Calu3 (cell line): ENCODE measurements around the gene BUB1B. TPM values are rescaled to one million over a fixed set of nuclear protein-coding genes. Genes with fewer than 3 reads are reported as not detected.

Source experiments
- BruUV-seq: library from RNA; stranded (reverse); fragments of 400-500 nt; replicated peaks from 2 replicates; lab custom pipeline; 2021; lab: Mats Ljungman, UMichigan
- CTCF ChIA-PET: fragments of 300-600 bp; sonication (Branson Sonifier 250); formaldehyde crosslinking; loops from one replicate; lab custom pipeline; 2022; ENCODE audit warnings: antibody characterized with exemption; lab: Charles Lee
- DNase-seq: peaks from one replicate; pipeline ENCODE4 v3.0.0; 2022
- H3K27ac Mint-ChIP-seq: one replicate; pipeline ENCODE4 v1.8.0; 2022; ENCODE audit warnings: mixed read lengths; ENCODE audit not compliant: unreplicated experiment
- H3K27me3 Mint-ChIP-seq: one replicate; pipeline ENCODE4 v1.8.0; 2022; ENCODE audit warnings: mixed read lengths; ENCODE audit not compliant: unreplicated experiment
- H3K36me3 Mint-ChIP-seq: one replicate; pipeline ENCODE4 v1.8.0; 2022; ENCODE audit warnings: mild to moderate bottlenecking, moderate library complexity, mixed read lengths; ENCODE audit not compliant: insufficient read depth, unreplicated experiment
- H3K4me1 Mint-ChIP-seq: one replicate; pipeline ENCODE4 v1.8.0; 2022; ENCODE audit warnings: mild to moderate bottlenecking, low read depth, mixed read lengths; ENCODE audit not compliant: unreplicated experiment
- H3K4me3 Mint-ChIP-seq: one replicate; pipeline ENCODE4 v1.8.0; 2022; ENCODE audit warnings: mild to moderate bottlenecking, low read depth, moderate library complexity, mixed read lengths; ENCODE audit not compliant: unreplicated experiment
- H3K9me3 Mint-ChIP-seq: one replicate; pipeline ENCODE4 v1.8.0; 2022; ENCODE audit warnings: low read depth, mixed read lengths; ENCODE audit not compliant: unreplicated experiment
- intact Hi-C: fragments of 100-400 bp; cut with micrococcal nuclease; formaldehyde crosslinking; loops from one replicate; pipeline ENCODE4 v1.10.0; 2022; ENCODE audit not compliant: unreplicated experiment
- total RNA-seq: library from RNA; stranded (reverse); gene quantifications from 2 replicates; pipeline ENCODE4 v1.2.3, GENCODE V29; 2022
- TF ChIP-seq, protein P1 (sequence below): fragments of 200-600 bp; IDR thresholded peaks from one replicate; pipeline ENCODE4 v1.8.0; 2022; ENCODE audit warnings: antibody characterized with exemption; ENCODE audit not compliant: unreplicated experiment

Gene BUB1B
- total RNA-seq, 1 experiment from 2014 or later = 41.8 TPM

- intact Hi-C loops = no loop called here
- CTCF ChIA-PET = no interaction called here
- no peak overlapping the region for H3K4me3 Mint-ChIP-seq
- TF ChIP-seq, protein P1, sequence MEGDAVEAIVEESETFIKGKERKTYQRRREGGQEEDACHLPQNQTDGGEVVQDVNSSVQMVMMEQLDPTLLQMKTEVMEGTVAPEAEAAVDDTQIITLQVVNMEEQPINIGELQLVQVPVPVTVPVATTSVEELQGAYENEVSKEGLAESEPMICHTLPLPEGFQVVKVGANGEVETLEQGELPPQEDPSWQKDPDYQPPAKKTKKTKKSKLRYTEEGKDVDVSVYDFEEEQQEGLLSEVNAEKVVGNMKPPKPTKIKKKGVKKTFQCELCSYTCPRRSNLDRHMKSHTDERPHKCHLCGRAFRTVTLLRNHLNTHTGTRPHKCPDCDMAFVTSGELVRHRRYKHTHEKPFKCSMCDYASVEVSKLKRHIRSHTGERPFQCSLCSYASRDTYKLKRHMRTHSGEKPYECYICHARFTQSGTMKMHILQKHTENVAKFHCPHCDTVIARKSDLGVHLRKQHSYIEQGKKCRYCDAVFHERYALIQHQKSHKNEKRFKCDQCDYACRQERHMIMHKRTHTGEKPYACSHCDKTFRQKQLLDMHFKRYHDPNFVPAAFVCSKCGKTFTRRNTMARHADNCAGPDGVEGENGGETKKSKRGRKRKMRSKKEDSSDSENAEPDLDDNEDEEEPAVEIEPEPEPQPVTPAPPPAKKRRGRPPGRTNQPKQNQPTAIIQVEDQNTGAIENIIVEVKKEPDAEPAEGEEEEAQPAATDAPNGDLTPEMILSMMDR = no peak
- no peaks in the 10 kb centered on the region for H3K27me3 Mint-ChIP-seq
- no peaks in the 10 kb centered on the region for H3K36me3 Mint-ChIP-seq
- no peak for DNase-seq
- no peaks in the 10 kb centered on the region for H3K4me1 Mint-ChIP-seq
- no TSS peak for BruUV-seq
- no peaks in the 10 kb centered on the region for H3K9me3 Mint-ChIP-seq
- no peak overlapping the region for H3K27ac Mint-ChIP-seq
These were observed 69.1 kb downstream of the BUB1B start for GRCh38 chr15:40229956-40230355.

DNA sequence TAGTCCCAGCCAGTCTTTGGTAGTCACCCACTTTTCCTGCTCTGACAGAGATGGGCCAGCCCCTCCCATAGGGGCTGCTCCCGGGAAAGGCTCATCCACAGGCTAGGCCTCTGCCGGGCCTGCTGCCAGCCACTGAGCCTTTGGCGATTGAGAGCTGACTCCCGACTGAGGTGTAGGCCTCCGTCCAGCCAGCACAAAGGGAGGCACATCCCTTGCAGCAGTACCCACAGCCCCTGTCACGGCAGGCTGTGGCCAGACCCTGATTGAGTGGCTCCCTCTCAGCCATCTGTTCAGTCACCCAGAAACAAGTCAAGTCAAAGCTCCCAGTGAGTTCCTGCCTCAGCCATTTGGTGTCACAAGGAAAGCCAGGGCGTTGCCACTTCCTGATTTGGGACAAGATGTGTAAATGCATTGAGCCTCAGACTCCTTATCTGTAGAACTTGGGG, 71.8 kb downstream of the BUB1B start:
- Mint-ChIP-seq H3K4me1 (no peaks in the 10 kb centered on the region), H3K4me3 (no peak overlapping the region), H3K36me3 (no peaks in the 10 kb centered on the region), H3K27ac (no peak overlapping the region), H3K9me3 (no peaks in the 10 kb centered on the region), H3K27me3 (no peaks in the 10 kb centered on the region)
- DNase-seq = no peak
- no TSS peak for BruUV-seq
- intact Hi-C loops = no loop called here
- TF ChIP-seq, protein P1 = no peak
- CTCF ChIA-PET = no interaction called here

DNA sequence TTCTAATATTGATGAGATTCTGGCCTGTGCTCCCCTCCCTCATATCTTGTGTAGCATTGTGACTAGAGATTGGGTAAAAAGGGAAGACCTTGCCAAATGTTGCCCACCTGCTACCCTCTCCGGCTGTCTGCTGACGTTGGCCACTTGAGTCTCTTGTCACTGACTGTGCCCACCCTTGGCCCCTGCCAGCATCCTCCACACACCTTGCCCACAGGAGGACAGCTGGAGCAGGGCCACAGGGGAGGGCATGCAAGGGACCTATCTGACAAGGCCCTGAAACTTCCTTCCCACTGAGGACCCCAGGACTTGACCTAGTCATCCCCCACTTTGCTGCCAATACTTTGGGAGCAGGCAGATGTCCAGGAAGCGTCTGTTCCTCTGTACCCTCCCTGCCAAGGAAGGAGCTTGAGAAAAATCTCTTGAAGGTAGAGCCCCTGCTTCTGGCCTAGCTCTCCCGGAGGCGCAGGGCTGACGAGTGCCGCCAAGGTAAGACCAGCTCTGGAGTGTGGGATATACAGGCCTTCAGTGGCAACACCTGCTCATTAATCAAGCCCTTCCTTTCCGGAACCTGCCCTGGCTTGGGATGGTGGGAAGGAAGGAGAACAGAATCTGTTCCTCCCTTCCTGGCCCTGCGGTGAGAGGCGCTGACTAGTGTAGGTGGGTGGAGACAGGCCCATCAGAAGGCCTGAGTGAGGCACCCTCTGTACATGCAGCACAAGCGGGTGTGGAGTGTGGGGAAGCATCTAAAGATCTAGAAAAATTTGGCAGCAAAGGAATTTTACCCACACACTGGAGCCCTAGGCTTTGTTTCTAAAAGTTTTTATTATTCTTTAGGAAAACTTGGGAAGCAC, 73.1 kb downstream of the BUB1B start:
- no peak overlapping the region for H3K27ac Mint-ChIP-seq
- CTCF ChIA-PET = no interaction called here

DNA sequence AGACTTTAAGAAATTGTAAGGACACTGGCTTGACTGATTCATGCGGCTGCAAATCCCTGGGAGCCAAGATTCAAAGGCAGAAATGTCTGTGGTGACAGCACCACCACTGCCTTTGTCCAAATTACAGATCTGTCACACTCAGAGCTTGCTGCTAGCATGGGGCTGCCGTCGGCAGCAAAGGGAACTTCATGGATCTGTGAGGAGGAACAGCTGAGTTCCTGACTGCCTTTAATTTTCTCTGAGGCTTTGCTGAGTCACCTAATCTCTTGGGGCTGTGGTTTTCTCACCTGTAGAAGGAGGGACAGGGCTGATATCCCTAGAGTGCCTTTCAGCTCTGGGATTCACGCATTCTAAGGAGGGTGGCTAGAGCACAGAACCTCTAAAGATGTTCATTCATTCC, 73.9 kb downstream of the BUB1B start:
- TF ChIP-seq, protein P1 = no peak
- no TSS peak for BruUV-seq
- Mint-ChIP-seq H3K4me1 (peaks cover 15% of the 10 kb centered on the region), H3K9me3 (no peaks in the 10 kb centered on the region), H3K27me3 (no peaks in the 10 kb centered on the region), H3K4me3 (no peak overlapping the region), H3K27ac (no peak overlapping the region), H3K36me3 (peaks cover 4% of the 10 kb centered on the region)
- CTCF ChIA-PET = no interaction called here
- no peak for DNase-seq
- intact Hi-C loops = no loop called here

More for the DNA sequence above, 73.1 kb downstream of the BUB1B start:
- TF ChIP-seq, protein P1 = no peak
- Mint-ChIP-seq H3K4me3 (no peak overlapping the region), H3K36me3 (peaks cover 4% of the 10 kb centered on the region), H3K9me3 (no peaks in the 10 kb centered on the region), H3K27me3 (no peaks in the 10 kb centered on the region), H3K4me1 (peaks cover 8% of the 10 kb centered on the region)
- no peak for DNase-seq
- intact Hi-C loops = no loop called here
- BruUV-seq = no TSS peak
